SKM-1 (cell line): Measurements from ENCODE around the gene MBD5.

Experiments
- DNase-seq: peaks from one replicate; lab custom pipeline; 2025; ENCODE audit not compliant: unreplicated experiment; lab: John Stamatoyannopoulos, UW

Gene MBD5

GRCh38 chr2:148209603-148210002, 188.7 kb downstream of the MBD5 start:
- DNase-seq: no peak

- DNase-seq: no peak
Measured at GRCh38 chr2:148218326-148219075, 197.6 kb downstream of the MBD5 start.

- no peak for DNase-seq
Measured at GRCh38 chr2:148221166-148221565, 200.3 kb downstream of the MBD5 start.

- no peak for DNase-seq
Measured at GRCh38 chr2:148221926-148222325, 201.0 kb downstream of the MBD5 start.

- DNase-seq: no peak
Measured at GRCh38 chr2:148231858-148232257, 211.0 kb downstream of the MBD5 start.

GRCh38 chr2:148234143-148234542, 213.3 kb downstream of the MBD5 start:
- no peak for DNase-seq

- DNase-seq: no peak
Measured at GRCh38 chr2:148237911-148238310, 217.0 kb downstream of the MBD5 start.

- no peak for DNase-seq
Measured at GRCh38 chr2:148238561-148238960, 217.7 kb downstream of the MBD5 start.

- no peak for DNase-seq
Measured at GRCh38 chr2:148240838-148241237, 219.9 kb downstream of the MBD5 start.

GRCh38 chr2:148244593-148245292, 223.9 kb downstream of the MBD5 start:
- DNase-seq: no peak

- no peak for DNase-seq
Measured at GRCh38 chr2:148251993-148252392, 231.1 kb downstream of the MBD5 start.

- DNase-seq: no peak
Measured at GRCh38 chr2:148252646-148253045, 231.8 kb downstream of the MBD5 start.

GRCh38 chr2:148253685-148254084, 232.8 kb downstream of the MBD5 start:
- DNase-seq: no peak

GRCh38 chr2:148255929-148256328, 235.0 kb downstream of the MBD5 start:
- no peak for DNase-seq

- DNase-seq: no peak
Measured at GRCh38 chr2:148257276-148257675, 236.4 kb downstream of the MBD5 start.

- DNase-seq: no peak
Measured at GRCh38 chr2:148258124-148258523, 237.2 kb downstream of the MBD5 start.

GRCh38 chr2:148259674-148260073, 238.8 kb downstream of the MBD5 start:
- no peak for DNase-seq

GRCh38 chr2:148263890-148264289, 243.0 kb downstream of the MBD5 start:
- DNase-seq: no peak

- no peak for DNase-seq
Measured at GRCh38 chr2:148273158-148273691, 252.3 kb downstream of the MBD5 start.

- no peak for DNase-seq
Measured at GRCh38 chr2:148279216-148279615, 258.3 kb downstream of the MBD5 start.

GRCh38 chr2:148282201-148282600, 261.3 kb downstream of the MBD5 start:
- DNase-seq: no peak

GRCh38 chr2:148292431-148292830, 271.5 kb downstream of the MBD5 start:
- DNase-seq: no peak
